Stimulated activated CD8-positive, alpha-beta memory T cell treated with anti-CD3 and anti-CD28 coated beads, Interleukin-4, amount 100 ng/mL, for 1 hour (primary cell): ENCODE data around the gene CSRP3.

Experiments
- DNase-seq, 2 donors: peaks; one replicate each; pipeline ENCODE4 v3.0.0-alpha.2; 2020; ENCODE audit warnings: low read depth in 2 of 2, low spot score in 1 of 2

The CSRP3 gene

GRCh38 chr11:19226378-19227195, 24.8 kb upstream of the CSRP3 start:
- DNase-seq, result no peak

DNA sequence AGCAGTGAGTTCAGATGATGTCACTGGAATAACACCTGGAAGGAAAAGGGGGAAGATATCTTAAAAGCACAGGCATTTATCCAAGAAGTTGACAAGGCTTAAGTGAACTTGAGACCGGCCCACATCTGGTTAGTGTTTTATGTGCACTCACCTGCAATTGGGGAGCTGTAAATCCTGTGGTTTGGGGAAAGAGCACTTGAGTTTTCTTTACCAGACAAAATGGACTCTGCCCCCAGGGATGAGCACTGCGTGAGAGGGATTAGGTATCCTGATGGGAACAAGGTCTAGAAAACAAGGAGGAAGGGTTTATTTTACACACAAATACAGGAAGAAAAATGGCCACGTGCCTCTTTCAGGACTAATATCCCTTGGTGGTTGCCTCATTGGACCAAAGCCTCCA, 23.8 kb upstream of the CSRP3 start:
- no peak for DNase-seq

DNA sequence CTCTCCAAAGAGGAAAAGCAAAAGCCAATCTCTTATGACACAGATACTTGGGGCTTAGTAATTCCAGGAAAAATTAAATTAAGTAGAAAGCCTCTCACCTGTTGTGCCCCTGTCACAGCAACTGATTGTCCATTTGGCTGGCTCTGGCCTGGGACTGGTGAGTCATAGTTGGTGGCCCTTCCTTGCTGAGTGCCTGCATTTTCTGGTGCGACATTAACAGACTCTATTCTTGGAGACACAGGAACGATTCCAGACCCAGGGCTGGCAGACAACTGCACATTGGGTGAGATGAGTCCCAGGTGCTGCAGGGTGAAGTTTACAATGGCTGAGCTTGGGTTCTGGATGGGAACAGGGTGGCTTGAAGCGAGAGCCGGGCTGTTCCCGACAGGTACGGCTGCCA, 23.3 kb upstream of the CSRP3 start:
- no peak for DNase-seq

DNA sequence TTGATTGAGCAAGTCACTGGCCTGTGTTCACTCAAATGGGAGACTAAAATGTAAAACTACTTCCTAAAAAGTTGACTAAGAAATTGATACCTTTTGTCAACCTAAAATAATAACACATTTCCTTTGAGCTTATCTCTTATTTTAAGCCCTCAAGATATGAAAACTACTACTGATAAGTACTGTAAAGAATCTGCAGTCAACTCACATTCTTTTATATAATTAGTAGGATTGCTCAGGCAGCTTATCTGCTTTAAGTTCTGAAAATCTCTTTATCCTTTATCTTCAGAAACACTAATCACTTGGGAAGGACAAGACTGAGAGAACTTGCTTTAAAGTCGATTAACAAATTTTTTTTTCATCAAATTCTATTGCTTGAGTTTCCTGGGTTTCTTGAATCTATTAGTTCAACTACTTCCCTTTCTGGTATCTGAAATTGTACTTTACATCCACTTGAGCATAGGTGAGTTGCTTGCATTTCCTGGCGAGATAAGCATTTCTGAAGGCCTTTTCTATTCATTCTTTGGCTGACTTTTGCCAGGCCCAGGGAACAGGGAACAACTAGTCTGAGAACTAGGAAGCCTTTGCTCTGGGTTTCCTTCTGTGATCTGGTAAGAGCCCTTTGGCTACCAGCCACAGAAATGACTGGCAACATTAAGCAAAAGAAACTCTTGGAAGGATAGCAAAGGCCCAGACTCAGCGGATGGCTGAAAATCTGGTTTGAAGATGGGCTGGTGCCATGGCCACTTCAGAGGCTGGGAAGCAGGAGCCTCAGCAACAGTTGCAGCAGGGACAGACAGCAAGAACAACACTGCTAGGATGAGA, 19.3 kb upstream of the CSRP3 start:
- no peak for DNase-seq

DNA sequence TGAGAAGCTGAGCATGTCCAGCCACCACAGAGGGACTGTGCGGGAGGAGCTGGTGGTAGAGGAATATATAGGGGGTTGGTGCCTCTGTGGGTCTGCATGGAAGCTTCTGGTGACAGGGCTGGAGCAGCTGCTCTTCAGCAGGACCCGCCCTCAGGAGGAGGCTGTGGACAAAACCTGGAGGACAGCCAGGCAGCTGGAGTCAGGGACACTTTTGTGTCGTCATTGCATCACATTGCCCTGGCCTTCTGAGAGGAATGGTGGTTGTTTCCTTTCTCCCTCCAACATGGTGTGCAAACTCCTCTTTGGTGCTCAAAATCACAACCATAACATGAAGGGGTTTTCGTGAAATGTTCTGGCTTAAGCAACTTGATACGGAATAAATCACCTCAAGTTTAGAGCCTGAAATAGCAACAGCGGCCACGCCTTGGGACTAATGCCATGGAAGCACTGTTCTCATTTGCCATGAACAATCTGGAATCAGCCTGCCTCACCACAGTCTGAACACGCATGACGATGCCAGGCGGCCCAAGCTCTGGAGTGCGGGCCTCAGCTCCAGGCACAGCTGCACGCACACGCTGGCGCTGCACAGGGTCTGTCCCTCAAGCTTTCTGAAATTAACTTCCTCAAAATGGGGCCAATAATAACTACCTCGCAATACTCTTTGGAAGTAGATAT, 17.1 kb upstream of the CSRP3 start:
- no peak for DNase-seq

DNA sequence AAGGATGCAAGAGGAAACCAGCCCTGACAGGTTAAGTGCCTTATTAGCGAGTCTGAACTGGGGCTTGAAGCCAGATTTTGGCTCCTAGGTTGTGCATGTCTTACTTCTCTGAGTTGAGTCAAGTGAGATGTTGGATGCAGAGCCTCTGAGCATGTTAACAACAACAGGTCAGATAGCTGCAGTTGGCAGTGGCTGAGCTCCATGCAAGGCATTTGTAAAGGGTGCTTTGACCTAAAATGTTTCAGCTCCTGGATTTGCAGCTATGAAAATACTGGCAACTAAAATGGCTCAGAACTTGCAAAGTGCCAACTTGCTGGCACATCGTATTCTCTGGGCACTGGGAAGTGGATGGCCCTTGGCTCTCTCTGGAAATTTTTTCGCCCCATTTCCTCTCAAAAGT, 16.4 kb upstream of the CSRP3 start:
- no peak for DNase-seq

GRCh38 chr11:19216709-19217374, 15.1 kb upstream of the CSRP3 start:
- no peak for DNase-seq

DNA sequence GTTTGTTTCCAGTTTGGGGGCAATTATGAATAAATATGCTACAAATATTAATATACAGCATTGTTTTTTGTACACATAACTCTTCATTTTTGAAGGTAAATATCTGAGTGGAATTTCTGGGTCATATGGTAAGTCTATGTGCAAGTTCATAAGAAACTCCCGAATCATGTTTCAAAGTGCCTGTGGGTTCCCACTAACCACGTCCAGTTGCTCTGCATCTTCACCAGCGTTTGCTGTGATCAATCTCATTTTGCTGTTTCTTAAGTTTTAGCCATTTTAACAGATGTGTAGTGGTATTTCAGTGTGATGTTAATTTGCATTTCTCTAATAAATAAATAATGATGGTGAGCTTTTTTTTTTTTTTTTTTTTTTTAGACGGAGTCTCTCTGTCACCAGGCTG, 14.2 kb upstream of the CSRP3 start:
- no peak for DNase-seq

DNA sequence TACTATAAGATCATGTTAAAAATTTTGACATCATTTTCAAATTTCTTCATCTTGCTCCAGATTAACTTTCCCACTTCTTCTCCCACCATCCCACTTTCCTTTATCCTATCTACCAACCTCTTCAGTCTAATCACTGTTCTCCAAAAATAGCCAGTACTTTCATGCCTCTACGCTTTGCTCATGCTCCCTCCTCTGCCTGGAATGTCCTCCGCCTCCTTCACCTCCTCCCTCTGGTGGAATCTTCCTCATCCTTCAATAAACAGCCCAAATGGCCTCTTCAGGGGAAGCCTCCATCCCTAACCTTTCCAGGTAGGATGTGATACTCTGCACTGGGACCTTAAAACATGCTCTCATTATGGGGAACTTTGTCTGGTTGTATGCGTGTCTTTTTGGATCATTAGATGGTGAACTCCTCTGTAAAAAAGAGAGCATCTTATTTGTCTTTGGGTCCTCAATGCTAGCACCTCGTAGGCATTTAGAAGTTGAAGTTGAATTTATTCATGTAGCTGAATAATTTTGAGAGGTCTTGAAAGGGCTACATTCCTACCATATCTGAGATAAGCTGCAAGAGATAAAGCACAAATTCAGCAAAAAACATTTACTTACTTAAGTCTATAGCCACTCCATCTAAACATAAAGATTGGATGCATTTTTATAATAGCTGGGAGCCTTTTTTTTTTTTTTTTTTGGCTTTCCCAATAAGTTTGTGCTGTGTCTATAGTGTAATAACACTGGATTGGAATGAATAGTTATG, 8.0 kb upstream of the CSRP3 start:
- no peak for DNase-seq

DNA sequence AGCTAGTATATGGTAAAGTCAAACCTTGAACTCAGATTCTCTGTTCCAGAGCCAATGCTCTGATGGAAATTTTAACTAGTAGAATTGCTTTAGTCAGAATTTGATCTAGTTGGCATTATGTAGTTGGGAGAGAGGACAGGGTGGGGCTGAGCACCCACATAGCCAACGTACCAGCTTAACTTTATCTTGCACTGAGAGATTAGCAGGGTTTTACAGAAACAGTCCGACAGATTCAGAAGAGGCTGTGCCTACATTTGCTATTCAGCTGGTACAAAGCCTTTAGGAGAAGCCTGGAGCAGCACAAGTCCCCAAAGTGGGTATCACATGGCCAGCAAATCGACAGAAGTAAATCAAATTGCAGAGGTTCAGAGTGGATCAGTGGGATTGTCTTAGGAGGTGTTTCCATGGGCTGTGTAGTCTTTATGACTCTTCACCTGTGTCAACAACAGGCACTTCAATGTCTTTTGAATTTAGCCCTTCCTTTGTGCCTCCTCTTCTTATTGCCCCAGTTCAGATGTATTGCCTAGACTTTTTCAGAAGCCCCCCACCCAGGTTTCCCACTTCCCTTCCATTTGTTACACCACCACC, 7.3 kb upstream of the CSRP3 start:
- DNase-seq, result no peak

DNA sequence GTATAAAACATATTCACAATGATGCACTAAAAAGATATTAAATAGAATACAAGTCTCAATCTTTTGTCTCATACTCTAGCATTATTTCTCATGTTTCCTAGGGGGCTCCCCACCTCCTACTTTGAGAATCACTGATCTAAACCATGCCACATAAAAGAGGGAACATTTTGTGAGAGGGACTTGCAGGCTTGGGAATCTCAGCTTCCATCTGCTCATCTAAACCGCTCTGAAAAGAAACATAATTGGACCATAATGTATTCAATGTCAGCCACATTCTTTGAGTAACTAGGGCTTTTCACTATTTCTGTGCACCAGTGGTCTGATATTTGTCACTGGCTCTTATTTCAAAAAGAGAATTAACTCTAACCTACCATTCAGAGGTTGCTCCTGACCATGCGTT, 6.4 kb upstream of the CSRP3 start:
- no peak for DNase-seq

GRCh38 chr11:19204836-19205235, 3.1 kb upstream of the CSRP3 start:
- DNase-seq, result no peak

GRCh38 chr11:19200410-19201201, 1.2 kb downstream of the CSRP3 start:
- no peak for DNase-seq

GRCh38 chr11:19199771-19200170, 2.0 kb downstream of the CSRP3 start:
- no peak for DNase-seq

DNA sequence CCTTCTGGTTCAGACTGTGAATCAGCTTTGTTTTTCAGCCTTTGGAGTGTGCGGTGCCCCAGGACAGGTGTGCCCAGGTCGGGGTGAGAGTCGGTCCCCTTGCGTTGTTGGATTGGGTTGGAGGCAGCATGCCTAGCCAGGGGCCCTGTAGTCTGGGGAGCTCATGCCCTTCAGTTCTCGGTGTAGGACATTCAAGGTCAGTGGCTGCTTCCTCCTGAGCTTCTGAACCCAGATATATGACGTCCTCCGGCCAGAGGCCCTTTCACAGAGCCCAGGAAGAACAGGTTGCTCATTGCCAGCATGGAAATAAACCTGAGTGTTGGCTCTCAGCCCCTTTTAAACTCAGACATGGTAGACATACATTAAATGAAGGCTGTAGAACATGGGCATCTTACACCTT, 2.7 kb downstream of the CSRP3 start:
- DNase-seq, result no peak

- DNase-seq, result no peak
Measured at GRCh38 chr11:19196432-19196831, 5.4 kb downstream of the CSRP3 start.

GRCh38 chr11:19194620-19195308, 7.0 kb downstream of the CSRP3 start:
- DNase-seq, result no peak

- DNase-seq, result no peak
Measured at GRCh38 chr11:19193916-19194315, 7.9 kb downstream of the CSRP3 start.
